ENCODE measurements around the gene APOBEC3F. TPM values are rescaled to one million over a fixed set of nuclear protein-coding genes. Genes with fewer than 3 reads are reported as not detected.

APOBEC3F gene
- total RNA-seq, 1 donor from 2014 or later: 5.9 TPM

GRCh38 chr22:39083212-39084165, 42.8 kb downstream of the APOBEC3F start:
- no peak overlapping the region for H3K4me3 Mint-ChIP-seq
- H3K27ac Mint-ChIP-seq (ENCODE audit: unreplicated experiment): no peak overlapping the region
- no peaks in the 10 kb centered on the region for H3K9me3 Mint-ChIP-seq
- H3K36me3 Mint-ChIP-seq (ENCODE audit: low read depth): no peaks in the 10 kb centered on the region
- no peak for DNase-seq (ENCODE audit: low read depth, low spot score)
- H3K27me3 Mint-ChIP-seq (ENCODE audit: low read depth): no peaks in the 10 kb centered on the region
- TF ChIP-seq, protein P1, sequence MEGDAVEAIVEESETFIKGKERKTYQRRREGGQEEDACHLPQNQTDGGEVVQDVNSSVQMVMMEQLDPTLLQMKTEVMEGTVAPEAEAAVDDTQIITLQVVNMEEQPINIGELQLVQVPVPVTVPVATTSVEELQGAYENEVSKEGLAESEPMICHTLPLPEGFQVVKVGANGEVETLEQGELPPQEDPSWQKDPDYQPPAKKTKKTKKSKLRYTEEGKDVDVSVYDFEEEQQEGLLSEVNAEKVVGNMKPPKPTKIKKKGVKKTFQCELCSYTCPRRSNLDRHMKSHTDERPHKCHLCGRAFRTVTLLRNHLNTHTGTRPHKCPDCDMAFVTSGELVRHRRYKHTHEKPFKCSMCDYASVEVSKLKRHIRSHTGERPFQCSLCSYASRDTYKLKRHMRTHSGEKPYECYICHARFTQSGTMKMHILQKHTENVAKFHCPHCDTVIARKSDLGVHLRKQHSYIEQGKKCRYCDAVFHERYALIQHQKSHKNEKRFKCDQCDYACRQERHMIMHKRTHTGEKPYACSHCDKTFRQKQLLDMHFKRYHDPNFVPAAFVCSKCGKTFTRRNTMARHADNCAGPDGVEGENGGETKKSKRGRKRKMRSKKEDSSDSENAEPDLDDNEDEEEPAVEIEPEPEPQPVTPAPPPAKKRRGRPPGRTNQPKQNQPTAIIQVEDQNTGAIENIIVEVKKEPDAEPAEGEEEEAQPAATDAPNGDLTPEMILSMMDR (conservative IDR thresholded peaks at IDR 0.05): no peak
- H3K4me1 Mint-ChIP-seq: peaks cover 26% of the 10 kb centered on the region

DNA sequence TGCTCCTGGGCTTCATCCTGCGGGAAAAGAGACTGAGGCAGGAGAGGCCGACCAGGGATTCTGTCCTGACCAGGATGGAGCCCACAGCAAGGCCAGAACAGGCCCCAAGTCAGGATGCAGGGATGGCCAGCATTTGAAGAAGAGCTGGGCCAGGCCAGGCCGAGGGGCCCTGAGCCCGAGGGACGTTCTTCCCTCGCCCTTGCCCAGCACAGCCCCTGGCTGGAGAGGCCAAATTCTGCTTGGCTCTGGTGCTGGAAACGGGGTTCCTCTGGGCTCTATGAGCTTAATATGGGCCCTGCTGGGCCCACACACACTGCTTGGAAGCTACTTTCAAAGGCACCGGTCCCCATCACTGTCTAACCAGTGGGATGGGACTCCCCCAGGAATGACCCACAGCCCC, 44.0 kb downstream of the APOBEC3F start:
- peaks cover 24% of the 10 kb centered on the region for H3K4me1 Mint-ChIP-seq

DNA sequence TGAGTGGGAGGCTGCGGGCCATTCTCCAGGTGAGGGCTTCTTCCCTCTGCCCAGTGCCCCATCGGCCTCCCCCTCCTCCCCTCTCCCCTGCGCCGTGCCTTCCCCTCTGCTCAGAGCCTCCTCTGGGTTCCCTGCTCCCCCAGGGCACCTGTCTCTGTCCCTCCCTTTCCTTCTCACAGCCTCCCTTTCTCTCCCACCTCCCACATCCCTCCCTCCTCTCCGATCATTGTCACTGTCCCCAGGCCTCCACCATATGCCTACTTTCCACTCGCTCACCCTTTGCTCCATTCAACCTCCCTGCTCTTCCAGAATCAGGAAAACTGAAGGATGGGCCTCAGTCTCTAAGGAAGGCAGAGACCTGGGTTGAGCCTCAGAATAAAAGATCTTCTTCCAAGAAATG, 46.4 kb downstream of the APOBEC3F start:
- Mint-ChIP-seq H3K27ac (ENCODE audit: unreplicated experiment) (no peak overlapping the region), H3K4me3 (no peak overlapping the region), H3K27me3 (ENCODE audit: low read depth) (no peaks in the 10 kb centered on the region)

More for the DNA sequence above, 44.0 kb downstream of the APOBEC3F start:
- H3K4me3 Mint-ChIP-seq: no peak overlapping the region
- H3K36me3 Mint-ChIP-seq (ENCODE audit: low read depth): no peaks in the 10 kb centered on the region
- H3K27me3 Mint-ChIP-seq (ENCODE audit: low read depth): no peaks in the 10 kb centered on the region
- no peak for DNase-seq (ENCODE audit: low read depth, low spot score)
- H3K27ac Mint-ChIP-seq (ENCODE audit: unreplicated experiment): no peak overlapping the region
- no peaks in the 10 kb centered on the region for H3K9me3 Mint-ChIP-seq
- TF ChIP-seq, protein P1 (conservative IDR thresholded peaks at IDR 0.05): no peak

DNA sequence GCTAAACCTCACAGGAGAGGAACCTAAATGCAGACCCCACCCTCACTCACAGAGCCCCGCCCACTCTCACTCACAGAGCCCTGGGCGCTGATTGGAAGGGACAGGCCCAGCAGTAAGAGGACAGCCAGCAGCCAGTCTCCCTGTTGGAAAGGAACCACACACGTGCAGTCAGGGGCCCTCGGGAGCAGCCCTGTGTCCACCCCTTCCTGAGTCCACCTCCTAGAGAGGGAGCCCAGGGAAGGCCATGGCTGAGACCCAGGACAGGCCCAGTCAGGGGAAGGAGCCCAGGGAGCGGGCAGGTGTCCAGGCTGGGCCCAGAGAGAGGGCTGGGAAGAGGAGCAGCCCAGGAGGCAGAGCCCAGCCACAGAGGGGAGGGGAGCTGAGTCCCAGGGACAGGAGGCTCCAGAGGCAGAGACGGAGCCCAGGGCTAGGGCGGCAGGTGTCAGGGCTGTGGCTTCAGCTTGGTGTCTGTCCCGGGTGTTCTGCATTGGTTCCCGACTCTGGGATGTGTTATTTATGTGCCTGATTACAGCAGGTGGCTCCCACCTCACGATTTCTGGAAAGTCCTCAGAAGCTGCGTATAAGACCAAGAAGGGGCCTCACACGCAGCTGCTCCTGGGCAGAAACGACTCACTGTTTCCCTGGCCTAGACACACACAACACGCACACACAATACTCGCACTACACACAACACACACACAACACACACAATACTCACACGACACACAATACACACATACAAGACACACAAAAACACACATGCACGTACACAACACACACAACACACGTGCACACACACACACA, 47.4 kb downstream of the APOBEC3F start:
- no peak overlapping the region for H3K27ac Mint-ChIP-seq (ENCODE audit: unreplicated experiment)
- H3K27me3 Mint-ChIP-seq (ENCODE audit: low read depth): no peaks in the 10 kb centered on the region
- no peak overlapping the region for H3K4me3 Mint-ChIP-seq
- TF ChIP-seq, protein P1 (conservative IDR thresholded peaks at IDR 0.05): no peak
- peak; percentile 14 for DNase-seq (ENCODE audit: low read depth, low spot score)
- no peaks in the 10 kb centered on the region for H3K9me3 Mint-ChIP-seq
- no peaks in the 10 kb centered on the region for H3K36me3 Mint-ChIP-seq (ENCODE audit: low read depth)
- peaks cover 19% of the 10 kb centered on the region for H3K4me1 Mint-ChIP-seq

More for the DNA sequence above, 46.4 kb downstream of the APOBEC3F start:
- Mint-ChIP-seq H3K36me3 (ENCODE audit: low read depth) (no peaks in the 10 kb centered on the region), H3K4me1 (peaks cover 19% of the 10 kb centered on the region), H3K9me3 (no peaks in the 10 kb centered on the region)
- DNase-seq (ENCODE audit: low read depth, low spot score): no peak
- TF ChIP-seq, protein P1 (conservative IDR thresholded peaks at IDR 0.05): no peak

DNA sequence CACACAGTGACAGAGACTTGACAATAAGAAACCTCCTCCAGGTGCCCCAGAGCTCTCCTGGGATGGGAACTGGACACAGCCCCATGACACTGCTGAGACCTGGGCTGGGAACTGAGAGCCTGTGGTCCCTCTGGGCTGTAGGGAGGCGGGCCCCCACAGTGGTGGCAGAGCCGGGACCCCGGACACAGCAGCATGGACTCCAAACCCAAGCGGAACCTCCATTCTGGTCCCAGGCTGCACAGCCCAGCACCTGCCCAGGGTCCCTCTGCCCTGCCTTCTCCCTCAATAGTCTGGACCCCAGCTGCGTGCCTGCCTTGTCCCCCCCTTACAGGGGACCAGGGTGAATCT, 48.0 kb downstream of the APOBEC3F start:
- peaks cover 19% of the 10 kb centered on the region for H3K4me1 Mint-ChIP-seq
- no peak for DNase-seq (ENCODE audit: low read depth, low spot score)
- no peaks in the 10 kb centered on the region for H3K9me3 Mint-ChIP-seq
- H3K4me3 Mint-ChIP-seq: no peak overlapping the region
- H3K27me3 Mint-ChIP-seq (ENCODE audit: low read depth): no peaks in the 10 kb centered on the region
- H3K27ac Mint-ChIP-seq (ENCODE audit: unreplicated experiment): no peak overlapping the region
- no peaks in the 10 kb centered on the region for H3K36me3 Mint-ChIP-seq (ENCODE audit: low read depth)
- TF ChIP-seq, protein P1 (conservative IDR thresholded peaks at IDR 0.05): no peak

Data from neural crest cell (in vitro differentiated cells).